HG02885 (cell line): ENCODE measurements around the gene ANXA2.
"Not testable (repeated sequence)": the region's sequence is repeated elsewhere in the genome, so short reads cannot be mapped to it uniquely, and the experiment has no call there.

Source experiments
- ATAC-seq: cut with Tn5 transposase; IDR thresholded peaks from one replicate; pipeline ENCODE4 v1.9.1; 2021; ENCODE audit warnings: mild to moderate bottlenecking; ENCODE audit not compliant: unreplicated experiment, poor library complexity

ANXA2 gene

DNA sequence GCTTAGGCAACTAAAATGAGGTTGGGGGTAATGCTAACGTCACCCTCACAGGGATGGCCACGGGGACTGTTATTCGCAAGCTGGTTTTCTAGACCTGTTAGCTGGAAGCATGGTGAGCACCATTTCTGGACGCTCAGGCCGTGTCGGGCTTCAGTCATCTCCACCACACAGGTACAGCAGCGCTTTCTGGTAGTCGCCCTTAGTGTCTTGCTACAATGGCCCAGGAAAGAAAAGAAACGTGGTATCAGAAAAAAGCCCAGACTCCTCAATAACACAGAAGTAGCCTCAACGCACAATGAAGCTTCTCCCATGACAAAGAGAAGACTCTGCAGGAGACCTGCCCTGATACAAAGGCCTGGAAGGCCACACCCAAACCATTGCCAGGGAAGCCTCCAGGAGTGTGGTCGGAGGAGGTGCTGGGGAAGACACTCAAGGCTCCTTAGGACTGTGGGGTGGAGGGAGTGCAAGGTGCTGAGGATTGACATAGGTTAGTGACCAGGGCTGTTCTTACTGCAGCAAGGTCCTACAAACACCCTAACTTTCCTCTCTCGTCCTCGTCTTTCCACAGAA, 50.2 kb downstream of the ANXA2 start:
- ATAC-seq, result no peak

DNA sequence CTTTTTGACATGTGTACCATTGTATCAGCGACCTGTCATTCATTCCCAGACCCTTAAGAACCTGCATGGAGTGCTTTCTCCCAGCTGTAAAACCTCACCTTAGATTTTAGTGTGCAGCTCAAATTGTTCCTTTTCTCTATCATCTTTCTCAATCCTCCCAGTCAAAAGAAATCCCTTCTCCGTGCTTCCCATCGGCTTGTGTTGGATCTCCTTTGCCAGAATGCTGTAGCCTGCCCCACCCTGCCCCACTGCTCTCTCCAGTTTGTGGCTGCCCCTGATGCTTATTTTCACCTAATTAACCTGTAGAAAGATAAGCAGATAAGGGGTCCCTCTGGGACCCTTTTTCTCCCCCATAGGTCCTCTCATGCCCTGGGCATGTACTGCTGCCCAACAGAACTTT, 51.1 kb downstream of the ANXA2 start:
- no peak for ATAC-seq

DNA sequence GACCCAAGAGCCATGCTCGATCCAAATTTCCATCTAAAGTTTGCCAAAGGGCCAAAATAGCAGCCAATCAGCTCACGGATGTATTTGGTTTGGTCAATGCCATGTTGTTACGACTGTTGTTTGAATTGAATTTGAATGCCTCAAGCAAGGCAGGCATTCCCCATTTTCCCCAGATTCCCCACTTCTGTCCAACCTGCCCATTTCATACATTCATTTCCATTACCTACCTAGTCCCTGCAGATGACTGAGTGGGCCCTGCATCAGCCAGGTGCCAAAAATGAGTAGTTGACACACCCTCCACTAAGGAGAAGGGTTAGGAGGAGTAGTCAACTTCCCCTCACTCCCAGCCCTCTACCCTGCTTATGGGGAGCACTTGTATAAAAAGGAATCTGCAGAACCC, 51.7 kb downstream of the ANXA2 start:
- no peak for ATAC-seq

DNA sequence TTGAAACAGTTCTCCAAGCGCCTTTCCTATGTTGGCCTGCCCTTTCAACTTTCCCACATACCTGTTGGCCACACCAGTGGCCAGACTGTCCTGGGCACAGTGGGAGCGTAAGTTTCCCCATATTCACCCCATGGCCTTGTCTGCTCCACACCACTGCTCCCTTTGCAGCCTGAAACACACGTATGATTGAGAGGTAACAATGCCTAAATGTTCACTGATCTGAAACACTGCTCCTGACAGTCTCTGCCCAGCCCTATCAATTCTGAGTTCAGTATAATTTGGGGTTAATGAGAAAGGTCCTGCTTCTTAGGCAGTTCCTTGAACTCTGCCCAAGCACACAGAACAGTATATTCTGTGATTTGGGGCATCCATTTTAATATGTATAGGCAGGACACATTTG, 52.2 kb downstream of the ANXA2 start:
- ATAC-seq, result no peak

DNA sequence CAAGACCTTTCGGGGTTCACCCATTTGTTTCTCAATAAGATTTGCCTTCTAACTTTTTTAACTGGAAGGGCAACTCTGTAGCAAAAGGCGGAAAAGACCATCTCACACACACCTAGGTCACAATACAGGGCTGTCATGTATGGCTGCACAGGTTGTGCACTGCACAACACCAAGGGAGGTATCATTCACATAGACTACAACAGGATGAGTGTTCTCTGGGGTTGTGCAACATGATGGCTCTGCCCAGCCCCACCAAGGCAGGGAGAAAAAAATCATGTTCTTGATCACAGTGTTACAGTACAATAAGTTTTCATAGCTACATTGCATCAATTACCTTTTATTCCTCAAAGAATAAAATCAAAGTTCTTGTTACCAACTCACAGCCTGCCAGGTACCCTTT, 52.8 kb downstream of the ANXA2 start:
- ATAC-seq, result no peak

DNA sequence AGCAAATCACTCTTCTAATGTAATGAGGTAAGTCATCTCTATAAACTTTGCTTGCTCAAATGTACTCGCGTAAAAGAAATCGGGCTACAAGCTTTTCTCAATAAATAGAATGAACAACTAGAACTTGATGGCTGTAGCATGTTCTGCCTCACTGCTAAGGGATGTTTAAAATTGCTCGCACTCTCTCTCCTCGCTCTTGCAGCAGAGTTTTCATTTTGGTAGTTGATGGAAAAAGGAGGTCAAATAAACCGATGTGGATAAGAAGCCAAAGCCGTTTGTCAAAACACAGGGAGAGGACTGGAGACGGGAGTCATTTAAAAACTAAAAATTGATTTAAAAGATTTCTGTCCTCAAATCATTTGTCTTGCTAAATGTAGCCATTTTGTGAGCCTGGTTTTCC, 53.3 kb downstream of the ANXA2 start:
- ATAC-seq, result no peak

DNA sequence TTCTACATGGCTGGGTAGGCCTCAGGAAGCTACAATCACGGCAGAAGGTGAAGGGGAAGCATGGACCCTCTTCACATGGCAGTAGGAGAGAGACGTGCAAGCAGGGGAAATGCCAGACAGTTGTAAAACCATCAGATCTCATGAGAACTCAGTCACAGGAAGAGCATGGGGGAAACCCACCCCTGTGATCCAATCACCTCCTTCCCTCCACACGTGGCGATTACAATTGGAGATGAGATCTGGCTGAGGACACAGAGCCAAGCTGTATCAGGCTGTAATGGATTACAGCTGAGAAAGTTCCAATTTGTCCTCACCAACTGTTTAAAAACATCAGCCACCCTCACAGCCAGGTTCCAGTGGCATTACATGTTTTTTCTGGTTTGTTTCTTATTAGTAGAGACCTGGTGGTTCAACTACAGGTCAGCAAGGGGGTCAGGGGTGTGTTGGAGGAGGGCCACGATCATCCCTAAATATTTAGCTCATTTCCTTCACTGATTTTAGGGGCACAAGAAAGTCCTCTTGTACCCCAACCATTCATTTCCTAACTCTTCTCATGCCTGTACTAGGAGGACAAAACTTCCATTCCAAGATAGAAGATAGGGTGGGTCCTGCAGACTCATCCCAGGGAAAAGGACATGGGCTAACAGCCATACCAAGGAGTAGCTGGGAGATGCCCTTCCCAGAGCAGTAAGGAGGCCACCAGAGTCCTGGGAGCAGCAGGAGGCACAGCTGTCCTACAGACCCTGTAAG, 54.4 kb downstream of the ANXA2 start:
- ATAC-seq, result no peak

DNA sequence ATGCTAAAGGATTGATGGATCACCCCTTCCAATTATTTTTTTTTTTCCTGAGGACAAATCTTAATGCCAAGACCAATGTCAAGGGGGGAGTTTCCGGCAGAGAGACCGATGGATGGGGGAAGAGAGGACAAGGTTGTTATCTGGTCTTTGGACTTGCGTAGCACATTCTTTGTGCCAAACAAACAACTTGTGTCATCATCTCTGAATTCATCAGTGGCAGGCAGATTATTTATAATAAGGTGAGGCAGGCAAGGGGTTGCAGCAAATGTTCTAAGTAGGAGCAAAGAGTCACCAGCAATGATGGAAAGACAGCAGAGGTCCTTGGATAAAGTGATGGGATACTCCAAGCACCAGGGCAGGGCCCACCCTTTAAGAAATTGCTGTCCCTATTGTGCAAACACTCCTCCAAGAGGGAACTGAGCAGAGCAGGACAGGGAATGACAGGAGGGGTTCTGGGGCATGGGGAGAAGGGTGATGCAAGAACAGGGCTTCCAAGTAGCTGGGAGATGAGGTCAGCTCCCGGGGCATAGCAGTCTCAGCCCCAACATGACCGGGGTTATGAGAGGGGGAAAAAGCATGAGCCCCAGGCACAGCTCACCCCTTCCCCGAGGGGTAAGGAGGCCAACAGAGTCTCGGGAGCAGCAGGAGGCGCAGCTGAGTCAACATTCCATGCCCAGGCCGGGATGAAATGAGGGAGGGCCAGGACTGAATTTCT, 57.4 kb downstream of the ANXA2 start:
- ATAC-seq, result no peak

DNA sequence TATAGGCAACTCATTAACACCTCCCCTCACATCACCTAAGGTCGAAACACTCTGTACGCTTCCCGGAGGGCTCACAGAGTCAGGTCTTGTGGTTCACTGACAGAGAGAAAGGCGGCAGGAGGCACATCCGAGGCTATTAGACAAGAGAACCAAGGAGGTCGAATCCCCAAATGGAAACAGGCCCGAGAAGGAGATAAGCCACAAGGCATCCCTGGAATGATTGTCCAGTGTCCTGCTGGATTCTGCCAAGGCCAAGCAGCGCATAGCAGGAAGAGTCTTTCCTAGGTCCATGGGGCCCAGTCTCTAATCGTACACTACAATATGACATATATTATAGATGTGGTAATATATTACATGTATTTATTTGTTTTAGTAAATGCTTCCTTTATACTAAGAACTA, 58.5 kb downstream of the ANXA2 start:
- ATAC-seq, result no peak

DNA sequence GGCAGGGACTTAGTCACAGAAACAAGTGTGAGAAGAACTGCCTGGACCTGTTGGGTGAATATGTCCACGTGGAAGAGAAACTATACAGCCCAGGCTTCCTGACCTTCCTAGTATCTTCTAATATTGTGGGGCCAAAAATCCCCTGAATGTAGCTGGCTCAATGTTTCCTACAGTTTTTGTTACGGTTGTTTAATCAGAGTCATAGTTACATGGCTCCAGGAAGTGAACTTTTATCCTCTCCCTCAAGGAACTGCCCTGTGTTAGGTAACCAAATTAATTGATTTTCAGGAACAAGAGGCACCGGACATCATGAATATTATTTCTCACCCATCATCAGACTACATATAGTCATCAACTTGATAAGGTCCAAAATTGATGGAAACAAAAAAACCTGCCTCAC, 59.0 kb downstream of the ANXA2 start:
- ATAC-seq, result no peak

DNA sequence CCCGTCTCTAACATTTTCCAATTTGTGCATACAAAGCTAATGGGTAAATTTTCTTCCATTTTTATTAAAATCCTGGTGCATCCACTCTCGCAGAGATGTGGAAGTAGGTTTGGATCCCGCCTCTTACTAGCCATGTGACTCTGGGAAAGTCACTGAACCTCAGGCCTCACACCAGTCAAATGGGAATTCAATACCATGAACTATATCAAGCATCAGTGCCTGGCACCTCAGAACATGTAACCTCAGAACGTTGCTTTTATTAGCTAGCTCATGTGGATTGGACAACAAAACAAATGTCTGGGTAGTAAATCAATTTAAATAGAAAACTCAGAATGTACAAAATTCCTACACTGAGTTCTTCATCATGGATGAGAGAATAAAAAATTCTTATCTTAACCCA, 60.7 kb downstream of the ANXA2 start:
- ATAC-seq, result no peak

DNA sequence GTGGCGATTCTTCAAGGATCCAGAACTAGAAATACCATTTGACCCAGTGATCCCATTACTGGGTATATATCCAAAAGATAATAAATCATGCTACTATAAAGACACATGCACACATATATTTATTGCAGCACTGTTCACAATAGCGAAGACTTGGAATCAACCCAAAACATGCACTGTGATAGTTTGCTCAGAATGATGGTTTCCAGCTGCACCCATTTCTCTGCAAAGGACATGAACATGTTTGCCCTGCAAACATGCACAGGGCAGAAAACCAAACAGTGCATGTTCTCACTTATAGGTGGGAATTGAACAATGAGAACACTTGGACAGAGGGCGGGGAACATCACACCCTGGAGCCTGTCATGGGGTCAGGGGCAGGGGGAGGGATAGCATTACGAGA, 62.5 kb downstream of the ANXA2 start:
- not testable (repeated sequence) for ATAC-seq

DNA sequence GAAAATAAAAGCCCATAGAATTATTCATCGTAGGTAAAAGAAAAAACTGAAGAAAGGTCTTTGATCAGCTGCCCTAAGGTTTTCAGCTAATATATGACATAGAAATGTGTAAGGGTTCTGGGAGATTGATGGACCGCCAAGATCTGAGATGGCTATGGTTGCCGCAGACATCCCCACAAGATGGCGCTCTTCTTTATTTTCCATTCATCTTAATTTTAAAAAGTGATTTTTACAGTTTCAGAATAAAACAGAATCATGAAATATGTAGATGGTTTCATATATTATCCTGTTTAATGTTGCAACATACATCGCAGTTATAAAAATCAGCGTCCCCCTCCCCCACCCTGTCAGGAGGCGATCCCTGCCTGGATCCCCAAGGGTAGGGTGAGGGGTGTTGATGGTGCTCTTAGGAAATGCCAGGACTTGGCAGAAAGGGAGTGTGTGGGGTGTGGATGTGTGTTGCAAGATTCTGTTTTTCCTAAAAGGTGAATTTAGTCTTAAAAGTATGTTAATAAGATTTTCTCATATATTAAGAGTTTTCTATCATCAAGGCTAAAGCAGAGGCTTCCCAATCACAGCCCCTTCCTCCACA, 68.8 kb downstream of the ANXA2 start:
- no peak for ATAC-seq

DNA sequence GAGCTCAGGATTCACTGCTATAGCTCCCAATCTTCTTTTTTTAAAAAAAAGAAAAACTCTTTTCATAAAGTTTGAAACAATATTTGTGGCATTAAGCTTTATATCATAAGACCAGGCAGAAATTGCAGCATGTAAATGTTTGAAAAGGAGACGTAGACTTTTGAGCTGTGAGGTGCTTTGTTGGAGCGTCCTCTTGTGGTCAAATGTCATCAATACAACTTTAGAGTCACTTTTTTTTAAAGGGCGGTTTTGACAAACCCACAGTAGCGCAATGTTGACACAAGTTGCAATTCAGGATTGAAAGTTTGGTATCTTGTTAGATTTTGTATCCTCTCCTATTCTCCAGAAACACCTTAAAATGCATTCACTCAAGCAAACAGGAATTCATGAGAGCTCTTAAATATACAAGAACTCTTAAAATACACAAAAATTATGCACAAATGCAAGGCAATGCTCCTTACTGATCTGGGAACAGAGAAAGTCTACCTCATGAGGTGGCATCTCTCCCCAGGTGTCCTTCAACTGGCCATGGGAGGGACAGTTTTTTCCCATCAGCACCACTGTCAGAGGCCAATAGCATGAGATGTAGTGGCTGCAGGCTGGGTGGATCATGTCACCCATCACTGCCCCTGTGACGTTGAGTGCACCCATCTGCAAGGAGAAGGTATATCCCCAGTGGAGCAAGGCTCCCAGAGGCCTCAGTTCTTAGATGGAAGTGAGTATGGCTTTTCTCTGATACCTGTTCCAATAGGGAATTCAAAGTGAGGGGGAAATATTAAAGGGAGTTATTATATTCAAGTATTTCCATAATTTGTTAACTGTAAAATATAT, 70.7 kb downstream of the ANXA2 start:
- no peak for ATAC-seq

DNA sequence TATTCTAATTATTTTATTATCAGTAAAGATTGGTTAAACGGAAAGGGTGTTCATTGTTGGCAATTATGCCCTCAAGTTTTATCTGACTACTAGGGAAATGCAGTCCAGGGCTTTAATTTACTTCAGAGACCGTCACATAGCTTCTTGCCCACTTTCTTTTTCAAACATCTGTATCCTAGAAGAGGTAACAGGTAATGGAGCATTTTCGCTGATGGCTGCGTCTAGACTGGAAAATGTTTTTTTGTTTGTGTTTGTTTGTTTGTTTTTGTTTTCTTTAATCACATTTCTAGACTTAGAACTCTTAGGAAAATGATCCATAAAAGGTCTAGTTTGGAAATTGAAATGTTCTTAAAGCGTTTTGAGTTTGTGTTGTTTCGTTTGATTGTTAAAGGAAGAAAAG, 71.4 kb downstream of the ANXA2 start:
- no peak for ATAC-seq

DNA sequence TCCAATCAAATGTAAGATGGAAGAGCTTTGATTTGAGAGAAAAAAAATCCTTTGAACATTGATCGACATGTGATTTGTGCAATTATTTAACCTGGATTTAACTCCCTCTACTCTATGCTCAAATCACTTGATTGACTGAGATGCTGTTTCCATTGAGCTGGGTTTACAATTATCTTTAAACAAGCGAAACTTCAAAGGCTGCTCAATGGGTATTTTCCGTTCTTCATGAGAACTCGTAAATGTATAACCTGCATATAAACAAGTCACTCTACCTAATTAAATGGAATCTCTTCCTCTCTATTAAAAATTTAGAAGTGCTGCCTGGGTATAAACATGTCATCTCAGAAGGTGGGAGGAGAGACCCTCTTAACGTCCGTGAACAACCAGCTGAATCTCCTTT, 71.9 kb downstream of the ANXA2 start:
- no peak for ATAC-seq

DNA sequence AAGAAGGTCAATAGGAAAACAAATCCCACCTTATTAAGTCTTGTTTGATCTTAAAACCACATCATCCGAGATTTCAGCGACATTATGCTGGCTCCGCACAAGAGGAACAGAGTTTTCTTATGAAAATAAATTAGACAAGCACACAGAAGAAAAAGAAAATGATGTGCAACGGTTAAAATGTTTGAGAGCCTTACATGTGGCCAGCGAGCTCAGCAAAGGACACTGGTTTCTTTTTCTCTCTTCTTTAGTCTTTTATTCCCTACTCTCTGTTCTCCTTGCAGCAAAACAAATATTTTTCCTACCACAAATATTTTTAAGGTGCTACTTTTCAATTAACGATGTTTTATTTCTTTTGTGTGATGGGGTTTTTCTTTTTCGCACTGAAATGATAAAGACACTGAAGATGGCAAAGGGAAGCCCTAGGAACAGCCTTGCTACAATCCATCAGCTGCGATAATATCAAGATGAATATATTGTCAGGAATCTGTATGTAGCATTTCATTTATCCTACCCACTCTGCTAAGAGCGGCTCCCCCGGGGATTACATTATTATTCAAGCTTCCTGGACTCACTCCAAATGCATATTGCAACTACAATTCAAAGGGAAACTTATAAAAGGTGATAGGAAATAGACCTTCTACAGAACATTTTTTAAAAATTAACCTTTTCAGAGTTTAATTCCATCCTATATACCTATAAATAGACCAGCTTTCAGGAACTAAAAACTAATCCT, 72.9 kb downstream of the ANXA2 start:
- no peak for ATAC-seq

DNA sequence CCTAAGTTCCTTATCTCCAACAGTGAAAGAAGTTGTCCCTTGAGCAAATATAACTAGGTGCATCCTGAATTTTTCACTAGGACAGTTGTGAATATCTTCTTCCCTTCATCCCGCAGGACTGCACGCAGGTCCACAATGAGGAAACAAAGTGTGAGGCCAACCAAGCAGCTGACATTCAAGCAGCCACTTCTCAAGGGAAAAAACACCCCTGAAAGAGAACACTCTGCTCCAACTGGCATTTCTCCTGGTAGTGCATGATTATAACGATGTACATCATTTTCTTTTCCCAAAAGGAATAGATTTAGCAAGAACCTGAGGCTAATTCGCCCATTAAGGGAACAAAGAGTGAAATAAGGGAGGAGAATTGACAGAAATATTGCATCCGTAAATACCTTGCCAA, 74.5 kb downstream of the ANXA2 start:
- no peak for ATAC-seq

DNA sequence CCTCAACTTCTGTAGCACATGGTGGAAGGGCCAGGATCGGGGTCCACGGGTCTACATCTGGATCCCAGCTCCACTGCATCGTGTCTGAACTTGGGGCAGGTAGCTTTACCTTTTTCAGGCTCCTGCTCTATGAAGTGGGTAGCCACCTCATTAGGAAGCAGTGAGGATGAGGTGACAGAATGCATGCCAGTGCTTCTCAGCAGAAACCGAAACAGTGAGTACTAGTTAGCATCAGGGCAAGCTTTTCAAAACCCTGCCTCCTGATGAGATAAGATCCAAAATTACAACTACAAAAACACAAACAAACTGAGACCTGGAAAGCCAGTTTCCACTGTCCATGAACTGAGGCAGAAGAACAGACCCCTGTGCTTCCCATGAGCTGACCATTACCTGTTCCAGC, 77.4 kb downstream of the ANXA2 start:
- ATAC-seq, result no peak
